GM12878 (cell line): ENCODE data around the gene CTIF. TPM values are rescaled to one million over a fixed set of nuclear protein-coding genes. Genes with fewer than 3 reads are reported as not detected.

Experiments
- HSF1 ChIP-seq: fragments of 150-350 bp; IDR thresholded peaks from 2 replicates; pipeline ENCODE4 v1.6.1; 2014; ENCODE audit warnings: mild to moderate bottlenecking, low read depth, low read length
- polyA plus RNA-seq, 11 experiments: library from polyadenylated mRNA; depleted of rRNA in 4 of 11; unstranded in 6 of 11; stranded (reverse) in 5 of 11; fragments of >200 nt; fragmentation: Nextera tagmentation in 4 of 11; fragmentation: Illumina TruSeq in 1 of 11; extraction: Ambion mirVana in 4 of 11; extraction: Trizol in 1 of 11; gene quantifications; 1 replicate in 1 of 11; 2 replicates in 10 of 11; pipeline versions ENCODE4 v1.2.1 to v1.2.3, GENCODE V29; 2011 to 2016; ENCODE audit warnings: inconsistent platforms in 2 of 11, missing spikeins in 2 of 11, low read depth in 1 of 11
- total RNA-seq, 4 experiments: library from RNA; depleted of rRNA in 3 of 4; stranded (reverse); fragments of >200 nt in 3 of 4; fragmentation: Illumina TruSeq in 1 of 4; extraction: Trizol in 1 of 4; gene quantifications; 2 replicates each; pipeline versions ENCODE4 v1.2.1 to v1.2.3, GENCODE V29; 2013 to 2021
- TF ChIP-seq, protein P1 (sequence below): fragments of 450-650 bp; IDR thresholded peaks from 2 replicates; pipeline ENCODE4 v1.6.1; 2018; ENCODE audit warnings: mild to moderate bottlenecking, low read depth, moderate library complexity; ENCODE audit not compliant: partially characterized antibody
- TF ChIP-seq, protein P2 (sequence below): IDR thresholded peaks from 2 replicates; pipeline ENCODE4 v1.6.1; 2012; ENCODE audit warnings: low read depth, low read length, improper control_type of control experiment

The CTIF gene
- total and polyA plus RNA-seq, 10 of the 15 experiments (the other 5 are each of a cell fraction or from before 2014, with no cell fraction given): 0.06 to 11.6 (median 2.5) TPM

DNA sequence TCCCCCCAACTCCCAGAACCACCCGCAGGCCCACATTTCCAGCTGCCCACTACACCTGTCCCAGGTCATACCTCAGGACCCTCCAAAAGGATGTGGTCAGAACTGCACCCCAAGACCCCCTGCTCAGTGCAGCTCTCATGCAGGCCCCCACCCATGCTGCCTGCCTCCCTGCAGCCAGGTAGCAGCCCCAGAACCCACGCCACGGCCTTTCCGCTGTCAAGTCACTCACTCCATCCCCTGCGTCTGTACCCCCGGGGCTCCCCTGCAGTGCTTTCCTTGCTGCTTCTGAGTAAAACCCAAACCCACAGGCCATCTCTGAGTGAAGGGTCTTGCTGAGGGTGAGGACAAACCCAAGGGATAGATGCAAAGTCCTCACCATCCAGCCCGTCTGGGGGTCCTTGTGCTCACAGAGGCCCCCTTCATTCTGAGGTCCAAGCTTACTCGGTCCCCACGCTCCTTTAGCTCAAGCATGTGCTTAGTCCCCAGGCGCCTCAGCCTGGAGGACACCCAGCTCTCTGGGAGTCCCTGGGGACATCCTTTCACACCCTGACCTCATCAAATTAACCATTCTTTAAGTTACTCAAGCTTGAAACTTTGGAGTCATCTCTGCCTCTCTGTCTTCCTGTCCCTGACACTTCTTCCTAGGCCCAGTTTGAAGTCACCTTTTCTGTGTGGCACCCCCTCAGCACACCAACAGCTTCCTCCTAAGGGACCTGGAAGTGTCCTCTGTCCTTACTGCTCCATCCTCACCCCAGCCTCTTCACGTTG lies 281.8 kb downstream of the CTIF start (continued):
- no peak for TF ChIP-seq HSF1
- TF ChIP-seq, protein P1, sequence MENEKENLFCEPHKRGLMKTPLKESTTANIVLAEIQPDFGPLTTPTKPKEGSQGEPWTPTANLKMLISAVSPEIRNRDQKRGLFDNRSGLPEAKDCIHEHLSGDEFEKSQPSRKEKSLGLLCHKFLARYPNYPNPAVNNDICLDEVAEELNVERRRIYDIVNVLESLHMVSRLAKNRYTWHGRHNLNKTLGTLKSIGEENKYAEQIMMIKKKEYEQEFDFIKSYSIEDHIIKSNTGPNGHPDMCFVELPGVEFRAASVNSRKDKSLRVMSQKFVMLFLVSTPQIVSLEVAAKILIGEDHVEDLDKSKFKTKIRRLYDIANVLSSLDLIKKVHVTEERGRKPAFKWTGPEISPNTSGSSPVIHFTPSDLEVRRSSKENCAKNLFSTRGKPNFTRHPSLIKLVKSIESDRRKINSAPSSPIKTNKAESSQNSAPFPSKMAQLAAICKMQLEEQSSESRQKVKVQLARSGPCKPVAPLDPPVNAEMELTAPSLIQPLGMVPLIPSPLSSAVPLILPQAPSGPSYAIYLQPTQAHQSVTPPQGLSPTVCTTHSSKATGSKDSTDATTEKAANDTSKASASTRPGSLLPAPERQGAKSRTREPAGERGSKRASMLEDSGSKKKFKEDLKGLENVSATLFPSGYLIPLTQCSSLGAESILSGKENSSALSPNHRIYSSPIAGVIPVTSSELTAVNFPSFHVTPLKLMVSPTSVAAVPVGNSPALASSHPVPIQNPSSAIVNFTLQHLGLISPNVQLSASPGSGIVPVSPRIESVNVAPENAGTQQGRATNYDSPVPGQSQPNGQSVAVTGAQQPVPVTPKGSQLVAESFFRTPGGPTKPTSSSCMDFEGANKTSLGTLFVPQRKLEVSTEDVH: no peak
- TF ChIP-seq, protein P2, sequence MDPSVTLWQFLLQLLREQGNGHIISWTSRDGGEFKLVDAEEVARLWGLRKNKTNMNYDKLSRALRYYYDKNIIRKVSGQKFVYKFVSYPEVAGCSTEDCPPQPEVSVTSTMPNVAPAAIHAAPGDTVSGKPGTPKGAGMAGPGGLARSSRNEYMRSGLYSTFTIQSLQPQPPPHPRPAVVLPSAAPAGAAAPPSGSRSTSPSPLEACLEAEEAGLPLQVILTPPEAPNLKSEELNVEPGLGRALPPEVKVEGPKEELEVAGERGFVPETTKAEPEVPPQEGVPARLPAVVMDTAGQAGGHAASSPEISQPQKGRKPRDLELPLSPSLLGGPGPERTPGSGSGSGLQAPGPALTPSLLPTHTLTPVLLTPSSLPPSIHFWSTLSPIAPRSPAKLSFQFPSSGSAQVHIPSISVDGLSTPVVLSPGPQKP: no peak
- TF ChIP-seq, all 136 proteins: peak for 57
